ENCODE data around the gene F7. TPM values are rescaled to one million over a fixed set of nuclear protein-coding genes. Genes with fewer than 3 reads are reported as not detected.

Gene F7
- total RNA-seq, 4 donors from 2014 or later, result 0.69 TPM; not detected in 3

GRCh38 chr13:113084943-113085540 is 20.5 kb upstream of the F7 start:
- H3K36me3 ChIP-seq, result no peaks in the 10 kb centered on the region
- TF ChIP-seq, protein P1, sequence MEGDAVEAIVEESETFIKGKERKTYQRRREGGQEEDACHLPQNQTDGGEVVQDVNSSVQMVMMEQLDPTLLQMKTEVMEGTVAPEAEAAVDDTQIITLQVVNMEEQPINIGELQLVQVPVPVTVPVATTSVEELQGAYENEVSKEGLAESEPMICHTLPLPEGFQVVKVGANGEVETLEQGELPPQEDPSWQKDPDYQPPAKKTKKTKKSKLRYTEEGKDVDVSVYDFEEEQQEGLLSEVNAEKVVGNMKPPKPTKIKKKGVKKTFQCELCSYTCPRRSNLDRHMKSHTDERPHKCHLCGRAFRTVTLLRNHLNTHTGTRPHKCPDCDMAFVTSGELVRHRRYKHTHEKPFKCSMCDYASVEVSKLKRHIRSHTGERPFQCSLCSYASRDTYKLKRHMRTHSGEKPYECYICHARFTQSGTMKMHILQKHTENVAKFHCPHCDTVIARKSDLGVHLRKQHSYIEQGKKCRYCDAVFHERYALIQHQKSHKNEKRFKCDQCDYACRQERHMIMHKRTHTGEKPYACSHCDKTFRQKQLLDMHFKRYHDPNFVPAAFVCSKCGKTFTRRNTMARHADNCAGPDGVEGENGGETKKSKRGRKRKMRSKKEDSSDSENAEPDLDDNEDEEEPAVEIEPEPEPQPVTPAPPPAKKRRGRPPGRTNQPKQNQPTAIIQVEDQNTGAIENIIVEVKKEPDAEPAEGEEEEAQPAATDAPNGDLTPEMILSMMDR (IDR thresholded peaks at IDR 0.05), result no peak
- TF ChIP-seq POLR2A (IDR thresholded peaks at IDR 0.05), result no peak

DNA sequence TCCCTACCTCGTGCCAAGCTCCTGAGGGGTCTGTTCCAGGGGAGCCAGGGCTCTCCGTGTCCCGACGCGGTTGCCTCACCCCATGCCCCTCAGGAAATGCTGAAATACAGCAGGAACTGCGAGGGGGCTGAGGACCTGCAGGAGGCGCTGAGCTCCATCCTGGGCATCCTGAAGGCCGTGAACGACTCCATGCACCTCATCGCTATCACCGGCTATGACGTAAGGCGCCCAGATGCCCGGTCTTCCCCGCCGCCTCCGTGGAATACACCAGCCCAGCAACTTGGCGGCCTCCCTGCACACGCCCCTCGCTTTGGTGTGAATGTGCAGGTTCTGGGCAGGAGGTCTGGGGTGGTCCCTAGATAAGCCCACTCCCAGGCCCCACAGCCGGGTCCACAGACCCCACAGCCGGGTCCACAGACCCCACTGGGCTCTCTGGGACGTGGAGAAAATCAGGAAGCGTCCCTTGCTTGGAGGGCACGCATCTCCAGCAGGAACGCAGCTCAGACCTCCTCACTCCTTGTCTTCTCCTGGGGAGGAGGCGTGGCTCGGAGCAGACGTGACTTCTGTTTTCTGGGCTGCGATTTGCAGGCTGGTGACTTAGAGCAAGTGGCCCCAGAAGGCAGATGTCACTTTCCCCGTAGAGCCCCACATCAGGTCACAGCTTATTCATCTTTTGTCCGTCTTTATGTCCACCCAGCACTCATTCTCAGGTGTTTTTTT is 19.4 kb upstream of the F7 start:
- no peak for DNase-seq
- no peaks in the 10 kb centered on the region for H3K36me3 ChIP-seq
- intact Hi-C loops (cut with DNase I; ENCODE audit: low total_unique reads), result no loop called here
- no peaks in the 10 kb centered on the region for H3K9me3 ChIP-seq
- H3K27me3 ChIP-seq, result no peaks in the 10 kb centered on the region
- no peak overlapping the region for H3K4me3 ChIP-seq
- H3K27ac ChIP-seq, result no peak overlapping the region
- no peak for TF ChIP-seq POLR2A (IDR thresholded peaks at IDR 0.05)
- H3K4me1 ChIP-seq, result no peaks in the 10 kb centered on the region

More at GRCh38 chr13:113084943-113085540, 20.5 kb upstream of the F7 start:
- Histone ChIP-seq H3K9me3 (no peaks in the 10 kb centered on the region), H3K4me3 (no peak overlapping the region), H3K4me1 (no peaks in the 10 kb centered on the region), H3K27me3 (no peaks in the 10 kb centered on the region), H3K27ac (no peak overlapping the region)
- DNase-seq, result no peak
- intact Hi-C loops (cut with DNase I; ENCODE audit: low total_unique reads), result no loop called here

DNA sequence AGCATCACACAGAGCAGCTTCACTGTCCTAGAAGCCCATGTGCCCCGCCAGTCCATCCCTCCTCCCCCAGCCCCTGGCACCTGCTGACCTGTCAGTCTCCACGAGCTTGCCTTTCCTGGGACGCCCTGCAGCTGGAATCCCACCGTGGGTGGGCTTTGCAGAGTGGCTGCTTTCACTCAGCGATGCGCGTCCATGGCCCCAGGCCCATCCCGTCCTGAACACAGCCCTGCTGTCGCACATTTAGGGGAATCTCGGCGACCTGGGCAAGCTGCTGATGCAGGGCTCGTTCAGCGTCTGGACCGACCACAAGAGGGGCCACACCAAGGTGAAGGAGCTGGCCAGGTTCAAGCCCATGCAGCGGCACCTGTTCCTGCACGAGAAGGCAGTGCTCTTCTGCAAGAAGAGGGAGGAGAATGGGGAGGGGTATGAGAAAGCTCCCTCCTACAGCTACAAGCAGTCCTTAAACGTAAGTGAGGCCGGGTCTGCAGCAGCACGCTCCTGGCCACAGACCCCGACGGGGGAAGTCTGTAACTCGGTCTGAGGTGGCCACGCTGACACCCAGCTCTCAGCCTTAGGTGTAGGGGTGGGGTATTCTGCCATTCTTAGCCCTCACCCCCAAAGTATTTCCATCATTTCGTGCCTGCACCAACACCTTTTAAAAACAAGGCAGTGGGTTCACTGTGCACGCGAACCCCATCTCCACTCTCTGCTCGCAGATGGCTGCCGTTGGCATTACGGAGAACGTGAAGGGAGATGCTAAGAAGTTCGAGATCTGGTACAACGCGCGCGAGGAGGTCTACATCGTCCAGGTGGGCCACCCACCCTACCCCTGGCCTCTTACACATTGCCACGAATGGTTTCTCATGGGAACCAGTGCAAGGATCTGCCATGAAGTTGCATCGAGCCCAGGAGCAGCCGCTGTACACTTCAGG is 18.3 kb upstream of the F7 start:
- no peak for TF ChIP-seq POLR2A (IDR thresholded peaks at IDR 0.05)
- TF ChIP-seq, protein P1 (IDR thresholded peaks at IDR 0.05), result no peak
- H3K36me3 ChIP-seq, result no peaks in the 10 kb centered on the region
- H3K9me3 ChIP-seq, result no peaks in the 10 kb centered on the region
- no peak overlapping the region for H3K27ac ChIP-seq
- no peaks in the 10 kb centered on the region for H3K27me3 ChIP-seq
- H3K4me3 ChIP-seq, result no peak overlapping the region
- H3K4me1 ChIP-seq, result no peaks in the 10 kb centered on the region
- intact Hi-C loops (cut with DNase I; ENCODE audit: low total_unique reads), result no loop called here
- no peak for DNase-seq

DNA sequence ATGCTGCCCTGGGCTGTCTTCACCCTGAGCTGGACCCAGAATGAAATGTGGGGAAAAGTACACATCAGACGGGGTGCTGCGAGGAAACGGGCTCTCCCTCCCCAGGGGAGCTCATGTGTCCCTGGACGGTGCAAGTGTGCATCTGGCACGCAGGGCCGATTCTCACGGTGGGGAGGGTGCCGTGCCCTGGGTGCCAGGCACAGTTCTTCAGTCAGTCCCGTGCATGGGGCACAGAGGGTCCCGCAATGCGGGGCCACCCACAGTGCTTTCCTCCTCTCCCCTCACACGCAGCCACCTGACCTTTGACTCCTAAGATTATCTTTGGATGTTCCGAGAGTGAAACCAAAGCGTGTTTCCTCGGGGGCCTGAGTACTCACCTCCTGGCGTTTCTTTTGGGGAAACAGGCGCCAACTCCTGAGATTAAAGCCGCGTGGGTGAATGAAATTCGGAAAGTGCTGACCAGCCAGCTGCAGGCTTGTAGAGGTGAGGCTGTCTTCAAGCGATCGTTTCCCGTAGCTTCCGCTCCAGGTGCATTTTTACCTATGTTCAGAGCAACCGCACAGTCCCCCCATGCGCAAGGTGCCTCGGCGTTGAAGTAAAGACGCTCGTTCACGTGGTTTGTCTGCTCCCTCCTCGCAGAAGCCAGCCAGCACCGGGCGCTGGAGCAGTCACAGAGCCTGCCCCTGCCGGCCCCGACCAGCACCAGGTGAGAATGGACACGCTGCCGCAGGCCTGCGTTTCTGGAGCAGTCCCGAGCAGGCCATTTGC is 17.5 kb upstream of the F7 start:
- TF ChIP-seq, protein P1 (IDR thresholded peaks at IDR 0.05), result no peak
- TF ChIP-seq POLR2A (IDR thresholded peaks at IDR 0.05), result no peak
- no peaks in the 10 kb centered on the region for H3K36me3 ChIP-seq
- DNase-seq, result no peak
- H3K27me3 ChIP-seq, result no peaks in the 10 kb centered on the region
- intact Hi-C loops (cut with DNase I; ENCODE audit: low total_unique reads), result no loop called here
- no peaks in the 10 kb centered on the region for H3K4me1 ChIP-seq
- no peaks in the 10 kb centered on the region for H3K9me3 ChIP-seq
- no peak overlapping the region for H3K4me3 ChIP-seq
- H3K27ac ChIP-seq, result no peak overlapping the region

- no peaks in the 10 kb centered on the region for H3K36me3 ChIP-seq
- no peak overlapping the region for H3K4me3 ChIP-seq
- no peaks in the 10 kb centered on the region for H3K4me1 ChIP-seq
- intact Hi-C loops (cut with DNase I; ENCODE audit: low total_unique reads), result no loop called here
- H3K27me3 ChIP-seq, result no peaks in the 10 kb centered on the region
- no peaks in the 10 kb centered on the region for H3K9me3 ChIP-seq
- no peak overlapping the region for H3K27ac ChIP-seq
- DNase-seq, result no peak
- TF ChIP-seq, protein P1 (IDR thresholded peaks at IDR 0.05), result no peak
- no peak for TF ChIP-seq POLR2A (IDR thresholded peaks at IDR 0.05)
Measured at GRCh38 chr13:113088691-113089020, 16.9 kb upstream of the F7 start.
